Activated CD8-positive, alpha-beta memory T cell treated with anti-CD3 and anti-CD28 coated beads, Interleukin-2, amount 50 U/mL, for 4 hours (primary cell): ENCODE results near the gene PLP2.
"Not testable (repeated sequence)": the region's sequence is repeated elsewhere in the genome, so short reads cannot be mapped to it uniquely, and the experiment has no call there.

Experiments used
- DNase-seq: peaks from one replicate; pipeline ENCODE4 v3.0.0-alpha.2; 2020

Gene PLP2, protein sequence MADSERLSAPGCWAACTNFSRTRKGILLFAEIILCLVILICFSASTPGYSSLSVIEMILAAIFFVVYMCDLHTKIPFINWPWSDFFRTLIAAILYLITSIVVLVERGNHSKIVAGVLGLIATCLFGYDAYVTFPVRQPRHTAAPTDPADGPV

GRCh38 chrX:49171752-49172279, at the start of gene PLP2:
Gene PLP2 (plus strand): TSS chrX:49171898. CDS start chrX:49172001, 103 bp downstream.
- peak; percentile 77 for DNase-seq

DNA sequence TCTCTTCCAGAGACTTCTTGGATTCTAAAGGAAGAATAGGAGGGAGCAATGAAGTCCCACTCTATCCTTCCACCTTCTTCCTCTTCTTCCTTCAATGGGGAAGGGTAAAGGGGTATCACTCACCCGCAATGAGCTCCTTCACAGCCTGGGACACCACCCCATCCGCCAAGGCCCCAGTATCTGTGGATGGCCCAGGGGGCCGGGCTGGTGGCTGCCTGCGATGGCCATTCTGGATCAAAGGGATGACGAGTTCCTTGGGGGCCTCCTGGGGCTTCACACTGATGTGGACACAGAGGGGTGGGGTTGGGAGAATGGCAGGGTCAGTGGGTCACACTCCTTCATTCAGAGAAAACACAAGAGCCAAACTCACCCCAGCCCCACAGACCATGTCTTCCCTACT, 49.2 kb upstream of the PLP2 start:
- DNase-seq, result no peak

GRCh38 chrX:49127742-49128258, 43.9 kb upstream of the PLP2 start:
- DNase-seq, result not testable (repeated sequence)

DNA sequence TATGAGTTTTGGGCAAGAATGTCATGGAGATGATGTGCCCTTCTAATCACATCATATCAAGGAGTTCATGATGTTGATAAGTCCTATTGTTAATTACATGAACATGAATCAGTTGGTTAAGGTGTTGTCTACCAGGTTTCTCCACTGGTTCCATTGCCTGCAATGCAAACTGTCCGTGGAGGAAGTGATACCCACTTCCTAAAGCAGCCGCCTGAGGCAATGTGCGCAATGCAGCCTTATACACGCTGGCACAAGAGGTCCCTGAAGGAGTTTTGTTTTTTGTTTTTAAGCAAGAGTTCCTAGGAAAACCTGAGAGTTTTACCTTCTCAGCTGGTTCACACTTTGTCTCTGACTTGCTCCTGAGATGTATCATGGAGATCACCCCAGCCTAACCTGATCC, 42.3 kb upstream of the PLP2 start:
- no peak for DNase-seq

GRCh38 chrX:49132275-49132674, 39.4 kb upstream of the PLP2 start:
- not testable (repeated sequence) for DNase-seq

DNA sequence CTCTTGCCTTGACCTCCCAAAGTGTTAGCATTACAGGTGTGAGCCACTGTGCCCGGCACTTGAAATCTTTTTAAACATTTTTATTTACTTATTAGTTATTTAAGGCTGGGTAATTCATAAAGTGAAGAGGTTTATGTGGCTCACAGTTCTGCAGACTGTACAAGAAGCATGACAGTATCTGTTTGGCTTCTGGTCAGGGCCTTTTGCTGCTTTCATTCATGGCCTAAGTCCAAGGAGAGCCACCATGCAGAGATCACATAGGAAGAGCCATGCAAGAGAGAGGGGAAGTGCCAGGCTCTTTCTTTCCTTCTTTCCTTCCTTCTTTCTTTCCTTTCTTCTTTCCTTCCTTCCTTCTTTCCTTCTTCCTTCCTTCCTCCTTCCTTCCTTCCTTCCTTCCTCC, 37.9 kb upstream of the PLP2 start:
- no peak for DNase-seq

DNA sequence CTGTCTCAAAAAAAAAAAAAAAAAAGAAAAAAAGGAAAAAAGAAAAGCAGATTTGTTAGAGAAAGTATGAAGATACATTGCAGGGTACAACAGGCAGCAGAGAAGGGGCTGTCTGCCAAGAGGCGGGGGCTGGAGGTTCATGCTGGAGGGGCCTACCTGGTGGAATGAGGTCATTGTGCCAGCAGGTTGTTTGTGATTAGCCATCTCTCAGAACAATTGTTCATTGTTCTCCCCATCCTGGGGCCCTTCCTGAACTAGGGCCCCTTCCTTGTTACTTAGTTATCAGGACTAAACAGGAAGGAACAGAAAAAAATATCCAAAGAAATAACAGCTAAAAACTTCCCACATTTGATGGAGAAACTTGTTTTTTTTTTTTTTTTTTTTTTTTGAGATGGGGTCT, 34.2 kb upstream of the PLP2 start:
- DNase-seq, result no peak

- DNase-seq, result no peak
Measured at GRCh38 chrX:49139713-49140112, 32.0 kb upstream of the PLP2 start.

- DNase-seq, result not testable (repeated sequence)
Measured at GRCh38 chrX:49142264-49142663, 29.4 kb upstream of the PLP2 start.

- DNase-seq, result not testable (repeated sequence)
Measured at GRCh38 chrX:49143154-49143553, 28.5 kb upstream of the PLP2 start.

DNA sequence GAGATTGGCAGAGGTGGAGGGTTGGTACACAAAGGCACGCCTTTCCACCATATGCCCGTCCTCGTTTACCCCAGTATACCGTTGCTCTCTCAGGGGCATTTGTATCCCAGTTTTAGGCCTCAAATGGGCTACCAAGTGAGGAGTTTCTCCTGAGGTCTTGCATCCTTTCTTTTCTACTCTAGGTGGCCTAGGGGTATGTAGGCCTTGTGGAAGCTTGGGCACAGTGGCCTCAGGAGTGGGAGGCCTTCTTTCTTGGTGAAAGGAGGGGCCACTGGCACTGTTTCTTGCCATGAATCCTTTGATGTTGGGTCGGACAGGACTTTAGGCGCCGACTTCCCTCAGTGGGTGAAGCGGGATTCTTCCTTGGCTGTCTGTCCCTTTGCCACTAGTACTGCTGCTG, 24.4 kb upstream of the PLP2 start:
- no peak for DNase-seq

GRCh38 chrX:49147936-49148335, 23.8 kb upstream of the PLP2 start:
- DNase-seq, result no peak

DNA sequence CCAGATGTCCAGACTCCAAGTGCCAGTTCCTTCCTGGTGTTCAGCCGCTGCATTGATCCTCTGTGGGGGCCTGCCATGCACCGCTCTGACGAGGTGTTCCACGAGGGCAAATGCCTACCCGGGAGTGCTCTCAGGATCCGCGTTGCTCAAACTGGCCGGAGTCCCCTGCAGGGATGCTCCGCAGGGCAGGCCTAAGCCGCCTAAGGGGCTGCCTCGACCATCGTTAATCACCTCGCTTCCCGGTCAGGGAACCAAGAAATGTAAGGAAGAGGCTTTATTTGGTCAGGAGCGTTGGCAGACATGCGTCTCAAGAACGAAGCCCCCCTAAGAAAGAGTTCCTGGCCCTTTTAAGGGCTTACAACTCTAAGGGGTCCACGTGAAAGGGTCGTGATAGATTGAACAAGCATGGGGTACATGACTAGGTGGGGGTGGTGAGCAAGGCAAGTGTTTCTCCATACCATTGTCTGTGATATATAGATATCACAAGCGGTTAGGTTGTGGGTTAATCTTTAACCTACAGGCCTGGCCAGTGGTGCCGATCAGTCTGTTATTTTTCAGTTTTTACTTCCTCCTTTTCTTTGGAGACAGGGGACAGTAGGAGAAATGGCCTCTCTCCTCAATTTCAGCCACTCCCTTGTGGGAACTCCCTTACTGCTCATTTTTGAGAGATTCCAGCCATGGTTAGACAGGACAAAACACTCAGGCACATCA, 23.2 kb upstream of the PLP2 start:
- DNase-seq, result not testable (repeated sequence)

GRCh38 chrX:49149291-49149690, 22.4 kb upstream of the PLP2 start:
- DNase-seq, result not testable (repeated sequence)

- no peak for DNase-seq
Measured at GRCh38 chrX:49153467-49153866, 18.2 kb upstream of the PLP2 start.

- DNase-seq, result no peak
Measured at GRCh38 chrX:49155243-49155899, 16.3 kb upstream of the PLP2 start.

GRCh38 chrX:49155900-49156837, 15.5 kb upstream of the PLP2 start:
- DNase-seq, result peak; percentile 83

DNA sequence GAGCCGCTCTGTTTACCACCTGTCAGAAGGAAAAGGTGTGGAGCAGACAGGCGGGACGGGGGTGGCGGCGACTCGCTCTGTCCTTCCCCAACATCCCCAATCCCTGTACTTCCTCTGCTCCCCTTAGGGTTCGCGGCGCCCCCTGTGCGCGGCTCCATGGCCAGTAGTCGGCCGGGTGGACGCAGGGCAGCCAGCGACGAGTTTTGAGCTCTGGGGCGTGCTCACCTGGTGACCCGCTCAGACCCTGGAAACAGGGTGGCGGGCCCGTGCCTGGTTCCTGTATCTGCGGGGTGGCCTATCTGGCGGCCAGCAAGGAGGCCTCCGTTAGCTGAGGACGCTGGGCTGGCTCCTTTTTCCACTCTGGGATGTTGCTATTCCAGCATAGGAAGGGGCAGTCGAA, 14.5 kb upstream of the PLP2 start:
- DNase-seq, result no peak

GRCh38 chrX:49160908-49161307, 10.8 kb upstream of the PLP2 start:
- DNase-seq, result no peak

DNA sequence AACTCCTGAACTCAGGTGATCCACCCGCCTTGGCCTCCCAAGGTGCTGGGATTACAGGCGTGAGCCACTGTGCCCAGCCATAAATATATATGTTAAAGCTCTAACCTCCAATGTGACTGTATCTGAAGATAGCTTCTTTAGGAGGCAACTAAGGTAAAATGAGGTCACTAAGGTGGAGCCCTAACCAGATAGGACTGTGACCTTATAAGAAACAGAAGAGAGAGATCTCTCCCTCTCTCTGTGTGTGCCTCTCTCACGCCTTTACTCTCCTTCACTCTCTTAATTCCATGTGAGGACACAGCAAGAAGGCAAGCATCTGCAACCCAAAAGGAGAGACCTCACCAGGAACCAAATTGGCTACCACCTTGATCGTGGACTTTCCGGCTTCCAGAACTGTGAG, 10.1 kb upstream of the PLP2 start:
- DNase-seq, result no peak

DNA sequence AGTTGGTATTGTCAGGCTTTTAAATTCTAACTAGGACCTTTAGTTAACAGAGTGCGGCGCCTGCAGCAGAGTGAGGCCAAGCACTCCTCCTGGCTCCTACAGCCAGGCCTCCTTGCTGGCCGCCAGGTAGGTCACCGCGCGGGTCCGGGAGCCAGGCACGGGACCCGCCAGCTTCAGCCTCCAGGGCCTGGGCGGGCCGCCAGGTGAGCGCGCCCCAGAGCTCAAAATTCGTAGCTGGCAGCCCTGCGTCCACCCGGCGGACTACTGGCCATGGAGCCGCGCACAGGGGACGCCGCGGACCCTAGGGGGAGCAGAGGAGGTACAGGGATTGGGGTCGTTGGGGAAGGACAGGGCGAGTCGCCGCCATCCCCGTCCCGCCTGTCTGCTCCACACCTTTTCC, 9.1 kb upstream of the PLP2 start, which contains the start of gene MAGIX:
TSS of gene MAGIX (plus strand) at position 139 of the 400 bp plus-strand sequence. CDS start at position 271, 132 bp downstream.
- no peak for DNase-seq
